IPS-NIHi11 (cell line): ENCODE data around the gene PATJ.
"Not testable (repeated sequence)": the region's sequence is repeated elsewhere in the genome, so short reads cannot be mapped to it uniquely, and the experiment has no call there.

Source experiments
- DNase-seq: peaks from one replicate; pipeline ENCODE4 v3.0.0; 2012; ENCODE audit warnings: mixed read lengths, low spot score

PATJ gene

DNA sequence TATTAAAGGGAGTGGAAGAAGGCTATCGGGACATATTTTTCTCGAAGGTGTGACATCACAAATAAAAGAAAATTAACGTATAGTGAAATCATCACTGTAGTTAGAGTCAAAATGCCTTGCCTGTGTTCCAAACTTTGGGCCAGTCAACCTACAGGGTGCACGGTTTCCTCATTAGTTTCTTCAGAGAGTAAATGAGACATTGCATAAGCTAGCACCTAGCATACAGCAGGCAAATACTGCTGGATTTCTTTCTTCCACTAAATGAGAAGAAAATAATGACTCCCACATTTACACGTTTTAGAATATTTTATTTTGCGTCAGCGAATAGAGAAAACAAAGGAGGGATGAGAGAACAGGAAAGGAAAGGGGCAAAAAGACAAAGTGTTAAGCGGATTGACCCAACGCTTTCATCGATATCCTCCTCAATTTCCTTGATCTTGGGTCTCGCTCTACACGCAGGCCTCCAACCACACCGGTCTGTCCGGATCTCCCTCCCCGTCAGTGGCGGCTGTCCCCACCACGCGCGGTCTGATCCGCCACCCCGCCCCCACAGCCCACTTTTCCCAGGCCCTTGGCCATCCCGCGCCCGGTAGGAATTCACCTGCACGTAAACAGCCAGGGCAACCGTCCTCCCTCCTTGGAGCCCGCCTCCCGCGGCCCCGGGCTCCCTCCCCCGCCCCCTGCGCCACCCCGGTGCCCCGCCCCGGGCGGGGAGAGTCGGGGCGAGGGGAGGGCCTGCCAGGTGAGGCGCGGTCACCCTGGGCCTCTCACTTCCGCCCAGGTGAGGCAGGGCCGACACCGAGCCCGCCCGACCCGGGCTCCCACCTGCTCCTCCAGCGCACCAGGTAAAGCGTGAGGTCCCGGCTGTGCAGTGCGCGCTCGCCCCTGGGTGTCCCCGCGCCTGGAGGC is at the start of gene PATJ:
Gene PATJ (plus strand): TSS at position 770 of the 909 bp plus-strand sequence. CDS start 20,413 bp downstream, outside the sequence.
- DNase-seq: peak; percentile 96

- no peak for DNase-seq
Measured at GRCh38 chr1:61699911-61700851, 42.1 kb upstream of the PATJ start.

- no peak for DNase-seq
Measured at GRCh38 chr1:61708953-61709907, 33.0 kb upstream of the PATJ start.

DNA sequence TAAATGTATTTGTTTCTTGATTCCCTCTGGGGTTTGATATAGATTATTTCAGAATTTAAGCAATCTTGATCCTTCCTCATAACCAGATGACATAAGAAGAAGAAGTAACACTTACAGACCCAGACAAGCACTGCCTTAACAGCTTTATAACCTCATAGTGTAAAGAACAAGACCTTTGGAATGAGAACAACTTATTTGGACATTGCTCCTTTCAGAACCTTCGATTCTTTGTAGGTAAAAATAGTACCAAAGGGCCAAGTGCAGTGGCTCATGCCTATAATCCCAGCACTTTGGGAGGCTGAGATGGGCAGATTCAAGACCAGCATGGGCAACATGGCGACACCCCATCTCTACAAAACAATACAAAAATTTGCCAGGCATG is 32.4 kb upstream of the PATJ start:
- DNase-seq: no peak

GRCh38 chr1:61711257-61711656 is 31.0 kb upstream of the PATJ start:
- DNase-seq: not testable (repeated sequence)

DNA sequence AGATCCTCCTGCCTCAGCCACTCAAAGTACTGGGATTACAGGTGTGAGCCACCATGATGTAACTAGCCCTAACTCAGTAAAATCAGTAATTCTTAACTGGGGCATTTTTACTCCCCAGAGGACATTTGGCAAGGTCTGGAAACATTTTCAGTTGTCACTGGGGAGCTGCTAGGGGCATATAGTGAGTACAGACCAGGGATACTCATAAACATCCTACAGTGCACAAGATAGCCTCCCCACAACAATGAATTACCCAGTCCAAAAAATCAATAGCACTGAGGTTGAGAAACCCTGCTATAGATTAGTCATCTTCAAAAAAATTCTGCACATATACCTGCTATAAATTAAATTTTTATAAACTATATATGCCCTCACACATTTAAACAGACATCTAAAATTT is 30.3 kb upstream of the PATJ start:
- no peak for DNase-seq

DNA sequence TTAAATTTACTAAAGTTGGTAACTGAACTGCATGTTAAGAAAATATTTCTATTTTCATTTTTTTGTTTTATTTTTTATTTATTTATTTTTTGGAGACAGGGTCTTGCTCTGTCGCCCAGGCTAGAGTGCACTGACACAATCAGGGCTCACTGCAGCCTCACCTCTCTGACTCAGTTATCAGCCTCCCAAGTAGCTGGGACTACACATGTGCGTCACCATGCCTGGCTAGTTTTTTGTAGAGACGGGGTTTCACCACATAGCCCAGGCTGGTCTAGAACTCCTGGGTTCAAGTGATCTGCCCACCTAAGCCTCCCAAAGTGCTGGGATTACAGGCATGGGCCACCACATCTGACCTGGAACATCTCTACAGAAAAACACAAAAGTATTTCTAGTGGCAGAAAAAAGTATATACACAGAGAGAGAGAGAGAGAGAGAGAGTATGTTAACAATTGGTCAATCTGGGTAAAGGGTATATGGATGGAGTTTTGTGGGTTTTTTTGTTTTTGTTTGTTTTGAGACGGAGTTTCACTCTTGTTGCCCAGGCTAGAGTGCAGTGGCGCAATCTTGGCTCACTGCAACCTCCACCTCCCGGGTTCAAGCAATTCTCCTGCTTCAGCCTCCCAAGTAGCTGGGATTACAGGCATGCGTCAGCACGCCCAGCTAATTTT is 23.1 kb upstream of the PATJ start:
- not testable (repeated sequence) for DNase-seq

DNA sequence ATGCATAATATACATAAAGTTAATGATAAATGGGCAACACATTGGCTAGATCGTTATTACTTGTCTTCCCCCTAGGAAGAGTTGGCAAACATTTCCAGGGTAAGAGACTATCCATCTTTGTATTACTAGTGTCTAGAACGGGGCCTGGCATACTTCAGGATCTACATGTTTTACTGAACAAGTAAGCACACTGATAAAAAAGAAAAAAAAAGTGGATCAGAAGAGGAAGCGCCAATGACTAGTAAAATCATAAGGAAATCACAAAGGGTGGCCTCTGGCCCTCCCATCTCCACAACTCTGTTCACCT is 17.8 kb upstream of the PATJ start:
- DNase-seq: no peak

DNA sequence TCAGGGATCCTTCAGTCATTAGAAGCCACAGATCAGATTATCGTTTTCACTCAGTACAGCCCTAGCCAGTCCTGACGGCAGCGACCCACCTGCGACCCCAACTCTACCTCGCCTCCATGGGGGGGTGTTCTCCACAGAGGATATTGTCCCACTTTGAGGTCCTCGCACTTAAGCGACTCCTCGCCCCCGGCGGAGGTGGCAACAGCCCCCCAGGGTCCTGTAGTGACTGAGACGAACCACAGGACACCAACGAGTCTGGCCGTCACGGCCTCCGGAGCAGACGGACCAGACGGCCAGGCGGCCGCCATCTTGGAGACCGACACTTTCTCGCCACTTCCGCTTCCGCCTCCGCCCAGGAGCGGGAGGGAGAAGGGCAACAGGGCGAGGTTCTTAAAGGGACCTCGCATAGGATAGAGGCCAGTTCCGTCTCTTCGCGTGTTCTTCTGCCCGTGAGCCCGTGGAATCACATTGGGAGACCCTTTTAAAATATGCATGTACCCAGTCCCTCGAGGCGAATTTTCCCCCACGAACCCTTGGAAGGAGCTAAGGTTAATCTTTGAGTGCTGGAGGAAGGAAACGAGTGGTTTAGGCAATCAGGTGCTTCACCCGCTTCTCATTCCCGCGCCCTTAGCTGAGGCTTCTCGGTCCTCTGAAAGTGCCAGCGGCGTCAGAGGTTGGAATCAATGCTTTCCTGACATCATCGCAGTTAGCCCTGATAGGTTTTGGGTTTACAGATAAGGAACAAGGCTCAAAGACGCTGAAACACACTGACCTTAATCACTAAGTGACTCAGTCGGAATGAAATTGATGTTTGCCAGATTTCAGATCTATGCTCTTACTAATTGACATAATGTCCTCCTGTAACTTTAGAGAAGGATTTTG is 17.2 kb upstream of the PATJ start, which contains the start of gene TM2D1:
Gene TM2D1 (minus strand): TSS at position 329 of the 882 bp plus-strand sequence. CDS start 21 bp downstream, at position 308.
- DNase-seq: peak; percentile 94

GRCh38 chr1:61727544-61727943 is 14.7 kb upstream of the PATJ start:
- DNase-seq: no peak

DNA sequence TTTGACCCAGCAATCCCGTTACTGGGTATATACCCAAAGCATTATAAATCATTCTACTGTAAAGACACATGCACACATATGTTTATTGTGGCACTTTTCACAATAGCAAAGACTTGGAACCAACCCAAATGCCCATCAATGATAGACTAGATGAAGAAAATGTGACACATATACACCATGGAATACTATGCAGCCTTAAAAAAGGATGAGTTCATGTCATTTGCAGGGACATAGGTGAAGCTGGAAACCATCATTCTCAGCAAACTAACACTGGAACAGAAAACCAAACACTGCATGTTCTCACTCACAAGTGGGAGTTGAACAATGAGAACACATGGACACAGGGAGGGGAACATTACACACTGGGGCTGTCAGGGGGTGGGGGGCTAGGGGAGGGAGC is 11.6 kb upstream of the PATJ start:
- not testable (repeated sequence) for DNase-seq

GRCh38 chr1:61732726-61733125 is 9.6 kb upstream of the PATJ start:
- no peak for DNase-seq

- DNase-seq: no peak
Measured at GRCh38 chr1:61740751-61741700, 1.3 kb upstream of the PATJ start.

DNA sequence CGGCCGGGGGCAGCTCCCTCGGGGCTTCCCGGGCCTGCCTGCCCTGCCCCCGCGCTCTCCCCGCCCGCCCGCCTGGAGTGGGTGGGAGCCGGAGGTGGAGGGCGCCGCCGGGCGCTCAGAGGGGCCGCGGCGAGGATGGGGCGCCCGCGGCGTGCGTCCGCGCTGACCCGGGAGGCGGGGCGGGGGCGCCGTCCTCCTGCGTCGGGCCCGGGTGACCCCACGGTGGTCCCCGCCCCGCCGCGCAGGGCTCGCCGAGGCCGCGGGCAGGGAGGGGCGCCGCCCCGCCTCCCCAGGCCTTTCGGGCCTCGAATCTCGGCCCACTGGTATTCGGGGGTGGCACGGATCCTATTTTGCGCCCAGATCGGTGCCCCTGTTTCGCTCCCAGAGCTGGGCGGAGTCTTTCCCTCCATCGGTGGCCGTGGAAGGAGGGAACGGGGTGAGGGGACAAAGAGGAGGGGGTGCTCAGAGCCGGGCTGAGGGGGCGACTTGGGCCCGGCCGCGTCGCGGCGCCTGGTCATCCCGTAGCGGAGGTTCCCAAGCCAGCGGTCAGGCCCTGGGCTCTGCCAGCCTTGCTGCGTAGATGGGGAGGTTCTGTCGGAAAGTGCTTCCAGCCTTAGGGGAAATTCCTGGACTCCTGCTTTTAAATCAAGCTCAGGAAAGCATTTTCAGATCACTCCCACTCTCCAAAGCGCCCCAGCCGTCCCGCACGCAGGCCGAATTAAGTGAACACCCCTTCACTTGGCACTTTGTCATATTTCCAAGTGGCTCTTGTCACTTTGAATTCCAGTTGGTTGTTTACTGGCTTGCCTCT is 545 bp downstream of the PATJ start:
- DNase-seq: peak; percentile 81

GRCh38 chr1:61743431-61743705 is 1.1 kb downstream of the PATJ start:
- no peak for DNase-seq

DNA sequence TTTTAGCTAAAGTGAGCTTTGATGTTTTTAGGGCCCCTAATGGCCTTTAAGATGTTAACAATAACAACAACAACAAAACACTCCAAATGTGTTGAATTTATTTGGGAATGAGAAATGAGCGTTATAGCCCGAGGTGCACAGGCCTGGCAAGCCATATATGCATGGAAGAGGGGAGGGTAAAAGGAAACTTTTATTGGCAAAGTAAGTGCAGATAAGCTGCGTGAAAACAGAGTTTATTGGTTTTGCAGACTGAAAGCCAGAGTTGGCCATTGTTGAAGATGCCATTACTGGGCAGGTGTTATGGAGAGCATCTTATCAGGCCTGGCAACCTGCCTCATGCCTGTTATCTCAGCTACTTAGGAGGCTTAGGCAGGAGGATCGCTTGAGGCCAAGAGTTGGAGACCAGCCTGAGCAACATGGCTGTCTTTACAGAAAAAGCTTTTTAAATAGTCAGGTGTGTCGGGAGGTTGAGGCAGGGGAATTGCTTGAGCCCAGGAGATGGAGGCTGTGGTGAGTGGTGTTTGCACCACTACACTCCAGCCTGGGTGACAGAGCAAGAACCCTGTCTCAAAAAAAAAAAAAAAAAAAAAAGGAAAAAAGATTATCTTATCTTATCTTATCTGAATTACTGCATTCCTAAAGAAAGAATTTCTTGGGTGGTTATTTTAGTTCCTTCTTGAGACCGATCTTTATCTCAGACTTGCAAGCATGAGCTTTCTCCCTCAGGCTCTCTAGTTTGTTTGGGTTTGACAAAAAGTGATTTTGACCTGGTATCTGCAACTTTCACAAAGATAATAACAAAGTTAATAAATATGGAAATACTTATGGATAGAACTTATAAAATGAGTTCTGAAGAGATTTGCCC is 1.7 kb downstream of the PATJ start:
- no peak for DNase-seq

DNA sequence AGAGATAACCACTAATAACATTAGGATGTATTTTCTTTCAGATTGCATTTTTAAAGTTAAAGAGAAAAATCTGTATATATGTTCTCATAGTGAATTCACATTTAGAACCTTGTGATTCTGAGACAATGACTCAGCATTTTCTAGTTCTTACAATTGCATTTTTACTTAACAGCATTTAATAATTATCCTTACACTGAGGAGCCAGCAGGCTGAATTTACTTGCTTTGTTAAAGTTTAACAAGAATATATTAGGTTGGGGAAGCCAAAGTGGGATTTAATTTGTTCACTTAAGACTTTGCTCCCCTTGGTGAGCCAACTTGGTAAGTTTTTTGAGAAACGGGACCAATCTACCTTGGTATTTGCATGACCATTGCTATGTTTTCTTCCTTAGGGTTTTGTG is 4.5 kb downstream of the PATJ start:
- no peak for DNase-seq
